ENCODE measurements around the gene SUFU.
"Not testable (repeated sequence)": the region's sequence is repeated elsewhere in the genome, so short reads cannot be mapped to it uniquely, and the experiment has no call there.

The SUFU gene

DNA sequence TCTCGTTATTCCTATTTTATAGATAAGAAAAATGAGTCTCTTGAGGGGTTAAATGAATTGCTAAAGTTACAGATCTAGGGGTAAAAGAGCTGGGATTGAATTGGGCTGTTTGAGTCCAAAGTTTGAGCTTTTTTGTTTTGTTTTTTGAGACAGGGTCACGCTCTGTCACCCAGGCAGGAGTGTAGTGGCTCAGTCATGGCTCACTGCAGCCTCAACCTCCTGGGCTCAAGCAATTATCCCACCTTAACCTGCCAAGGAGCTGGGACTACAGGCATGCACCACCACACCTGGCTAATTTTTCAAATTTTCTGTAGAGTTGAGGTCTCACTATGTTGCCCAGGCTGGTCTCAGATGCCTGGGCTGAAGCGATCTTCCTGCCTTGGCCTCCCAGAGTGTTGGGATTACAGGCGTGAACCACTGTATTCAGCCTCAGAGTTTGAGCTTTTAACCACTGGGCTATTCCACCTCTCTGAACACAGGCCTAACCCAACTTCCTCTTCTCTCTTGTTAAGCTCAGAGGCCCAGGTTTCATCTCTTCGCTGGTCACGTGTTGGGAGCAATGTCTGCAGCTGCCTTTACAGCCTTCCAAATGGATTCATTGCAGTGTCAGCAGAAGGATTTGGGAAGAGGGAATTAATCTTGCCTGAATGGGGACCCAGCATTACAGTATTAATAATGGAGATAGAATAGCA is 8.0 kb downstream of the SUFU start:
- FAIRE-seq, result no peak
- DNase-seq (ENCODE audit: low spot score), result no peak

DNA sequence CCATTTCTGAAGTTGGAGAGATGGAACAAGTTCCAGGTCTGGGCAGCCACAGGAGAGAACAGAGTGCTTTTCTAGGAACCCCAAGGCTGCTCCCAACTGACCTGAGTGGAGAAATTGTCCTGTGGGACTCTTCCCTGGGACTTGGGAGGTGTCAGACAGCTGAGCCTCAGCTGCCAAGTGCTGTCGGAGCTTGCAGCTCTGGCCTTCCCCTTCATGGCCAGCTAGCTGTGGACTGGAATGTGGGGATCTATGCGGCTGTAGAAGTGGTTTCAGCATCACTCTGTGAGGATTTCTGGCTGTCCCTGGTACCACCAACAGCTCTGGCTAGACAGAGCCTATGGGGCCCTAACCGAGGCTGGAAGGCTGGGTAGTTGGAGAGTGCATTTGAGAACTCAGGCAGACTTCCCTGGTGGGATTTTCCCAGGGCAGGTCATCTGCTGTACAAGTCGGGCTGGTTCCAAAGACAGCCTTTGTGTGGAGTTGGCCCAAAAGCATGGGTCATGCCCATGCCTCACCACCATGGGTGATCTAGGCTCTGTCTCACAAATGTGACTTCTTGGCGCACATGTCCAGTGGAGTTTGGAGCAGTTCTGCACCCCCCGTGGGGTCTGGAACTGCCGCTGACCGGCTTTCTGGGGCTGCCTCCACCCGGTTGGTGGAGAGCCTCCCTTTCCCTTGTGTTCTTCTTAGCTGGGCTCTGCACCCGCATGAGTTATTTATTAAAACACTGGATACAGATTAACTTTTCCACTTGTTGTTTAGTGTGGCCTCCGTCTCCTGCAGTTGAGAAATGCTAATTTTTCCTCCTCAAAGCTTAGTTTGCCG is 10.9 kb downstream of the SUFU start:
- no peak for DNase-seq (ENCODE audit: low spot score)
- FAIRE-seq, result no peak

DNA sequence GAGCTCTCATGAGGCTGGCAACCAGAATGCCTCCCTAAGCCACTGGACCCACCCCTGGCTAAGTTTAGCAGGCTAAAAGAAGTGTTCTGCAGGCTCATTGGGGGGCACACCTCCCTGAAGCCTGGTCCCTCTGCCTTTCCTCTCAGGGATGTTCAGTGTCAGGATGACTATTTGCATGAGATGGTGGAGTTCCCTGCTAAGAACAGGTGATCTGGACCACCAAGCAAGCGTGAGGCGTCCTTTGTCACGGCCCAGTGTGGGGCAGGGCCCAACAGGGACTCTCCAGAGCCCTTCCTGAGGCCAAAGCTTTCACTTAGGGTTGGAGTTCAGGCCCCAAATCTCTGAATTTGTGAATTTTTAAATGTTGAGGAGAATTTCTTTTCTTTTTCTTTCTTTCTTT is 12.0 kb downstream of the SUFU start:
- DNase-seq (ENCODE audit: low spot score) (no peak), FAIRE-seq (no peak)

DNA sequence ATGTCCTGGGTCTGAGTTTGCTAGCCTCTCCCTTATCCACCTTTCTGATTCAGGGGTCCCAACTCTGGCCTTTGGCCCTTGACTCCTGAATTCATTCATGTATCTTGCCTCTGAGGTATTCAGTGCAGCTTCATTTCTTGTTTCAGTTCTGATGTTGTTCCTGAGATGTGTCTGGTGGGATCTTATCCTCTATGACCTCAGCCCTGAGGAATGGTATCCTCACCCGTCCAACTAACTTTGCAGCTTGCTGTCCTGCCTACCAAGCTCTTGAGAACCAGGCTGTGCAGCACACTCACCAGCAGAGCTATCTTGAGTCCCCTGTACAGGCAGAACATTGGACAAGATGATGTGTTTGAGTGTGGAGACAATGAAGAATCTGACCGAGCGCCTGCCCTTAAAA is 13.8 kb downstream of the SUFU start:
- no peak for DNase-seq (ENCODE audit: low spot score)
- FAIRE-seq, result no peak

DNA sequence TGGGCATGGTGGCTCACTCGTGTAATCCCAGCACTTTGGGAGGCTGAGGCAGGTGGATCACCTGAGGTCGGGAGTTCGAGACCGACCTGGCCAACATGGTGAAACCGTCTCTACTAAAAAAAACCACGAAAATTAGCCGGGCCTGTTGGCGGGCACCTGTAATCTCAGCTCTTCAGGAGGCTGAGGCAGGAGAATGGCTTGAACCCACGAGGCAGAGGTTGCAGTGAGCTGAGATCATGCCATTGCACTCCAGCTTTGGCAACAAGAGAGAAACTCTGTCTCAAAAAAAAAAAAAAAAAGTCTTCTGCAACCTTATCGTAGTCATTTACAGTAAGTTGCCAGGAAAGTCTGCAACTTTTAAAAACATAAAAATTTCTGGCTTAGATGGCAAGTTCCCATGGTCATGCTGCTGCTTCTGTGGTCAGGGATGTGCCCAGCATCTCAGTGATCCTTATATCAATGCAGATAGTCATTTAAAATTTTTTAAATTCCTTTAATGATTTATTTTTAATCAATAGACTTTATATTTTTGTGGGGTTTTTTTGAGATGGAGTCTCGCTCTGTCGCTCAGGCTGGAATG is 15.6 kb downstream of the SUFU start:
- FAIRE-seq (no peak), DNase-seq (ENCODE audit: low spot score) (no peak)

DNA sequence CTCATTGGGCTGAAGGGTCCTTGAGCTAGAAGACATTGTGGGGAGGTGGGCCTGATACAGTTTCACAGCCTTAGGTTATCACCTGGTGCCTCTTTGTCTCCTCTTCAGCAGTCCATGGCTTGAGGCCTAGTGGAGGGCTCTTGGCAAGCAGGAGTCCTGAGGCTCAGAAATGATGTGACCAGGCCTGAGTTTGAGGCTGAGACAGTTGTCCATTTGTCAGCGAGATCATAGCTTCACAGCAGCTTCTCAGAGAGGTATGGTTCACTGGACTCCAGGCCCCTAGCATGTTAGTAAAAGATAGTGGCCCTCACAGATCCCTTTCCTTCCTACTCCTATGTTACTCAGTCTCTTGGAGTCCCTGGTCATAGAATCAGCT is 19.1 kb downstream of the SUFU start:
- FAIRE-seq (no peak), DNase-seq (ENCODE audit: low spot score) (no peak)

DNA sequence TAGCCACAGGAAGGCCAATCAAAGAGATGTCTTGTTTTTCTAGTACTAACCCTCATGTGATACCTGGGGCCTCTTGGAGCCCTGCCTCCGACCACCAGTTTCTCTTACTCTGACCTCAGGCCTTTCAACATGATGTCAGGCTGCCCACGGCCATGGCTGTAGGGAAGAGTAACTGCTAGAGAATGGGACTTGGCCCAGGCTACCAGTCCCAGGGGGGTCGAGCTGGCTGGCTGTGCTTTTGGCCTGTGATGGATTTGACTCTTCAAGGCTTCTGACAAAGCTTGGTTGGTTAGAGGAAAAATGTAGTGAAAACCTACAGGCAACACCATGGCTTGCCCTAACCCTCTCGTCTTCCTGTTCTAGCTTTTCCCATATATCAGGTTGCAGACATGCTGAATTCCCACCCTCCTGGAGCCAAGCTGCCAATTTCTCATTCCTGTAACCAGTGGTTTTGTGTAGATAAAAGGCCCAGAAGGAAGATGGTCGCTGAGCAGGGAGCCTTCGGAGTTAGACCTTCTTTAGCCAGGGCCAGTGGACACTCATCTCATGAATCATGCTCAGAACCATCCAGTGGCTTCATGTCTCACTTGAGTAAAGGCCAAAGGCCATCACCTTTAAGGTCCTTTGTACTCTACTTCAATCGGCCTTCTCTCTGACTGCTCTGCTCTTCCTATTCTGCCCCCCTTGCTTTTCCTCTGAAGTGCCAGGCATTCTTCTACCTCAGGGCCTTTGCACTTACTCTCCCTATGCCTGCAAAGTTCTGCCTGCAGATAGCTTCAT is 19.7 kb downstream of the SUFU start:
- DNase-seq (ENCODE audit: low spot score) (peak; percentile 69), FAIRE-seq (peak; percentile 58)

DNA sequence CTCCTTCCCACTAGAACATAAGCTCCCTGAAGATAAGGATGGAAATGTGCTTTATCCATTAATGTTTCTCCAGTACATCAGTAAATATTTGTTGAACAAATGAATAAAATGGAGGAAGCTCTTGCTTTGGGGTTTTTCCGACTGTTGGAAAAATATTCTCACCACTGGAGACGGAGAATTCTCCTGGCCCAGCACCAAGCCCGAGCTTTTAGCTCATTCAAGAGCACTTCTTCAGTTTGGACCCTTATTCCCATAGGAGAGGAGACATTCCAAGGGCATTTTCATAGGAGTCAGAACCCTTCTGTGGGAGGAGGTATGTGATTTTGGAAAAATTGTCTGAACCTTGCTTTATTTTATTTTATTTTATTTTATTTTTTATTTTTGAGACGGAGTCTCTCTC is 21.0 kb downstream of the SUFU start:
- no peak for DNase-seq (ENCODE audit: low spot score)
- no peak for FAIRE-seq

DNA sequence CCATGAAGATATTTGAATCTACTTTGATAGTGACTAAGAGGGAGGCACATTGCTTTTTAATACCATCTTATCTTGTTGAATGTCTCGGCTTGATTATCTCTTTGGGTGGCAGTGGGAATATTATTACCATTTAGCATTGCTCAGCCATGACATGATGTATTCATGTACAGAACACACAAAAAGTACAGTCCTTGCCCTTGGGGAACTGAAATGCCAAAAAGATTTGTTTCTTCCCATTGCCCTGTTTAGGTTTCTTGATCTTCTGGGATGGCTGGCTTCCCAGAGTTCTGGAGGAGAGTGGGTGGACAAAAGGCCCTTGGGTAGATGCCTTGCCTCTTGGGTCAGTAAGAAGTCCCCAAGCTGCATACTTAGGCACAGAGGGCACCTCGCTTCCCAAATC is 23.8 kb downstream of the SUFU start:
- no peak for DNase-seq (ENCODE audit: low spot score)
- no peak for FAIRE-seq

DNA sequence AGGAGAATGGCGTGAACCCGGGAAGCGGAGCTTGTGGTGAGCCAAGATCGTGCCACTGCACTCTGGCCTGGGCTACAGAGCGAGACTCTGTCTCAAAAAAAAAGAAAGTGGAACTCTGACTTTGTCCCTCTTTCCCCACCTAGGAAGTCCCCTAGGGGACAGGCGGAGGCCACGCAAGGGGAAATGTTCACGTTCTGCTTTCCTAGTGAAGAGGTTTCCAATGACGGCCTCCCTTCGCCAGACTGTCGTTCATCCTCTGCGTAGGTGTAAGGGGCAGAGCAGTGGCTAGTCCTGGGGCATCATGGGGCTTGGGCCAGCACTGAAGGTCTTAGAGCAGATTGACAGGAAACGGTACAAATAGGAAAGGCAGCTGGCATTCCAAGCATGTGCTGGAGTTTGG is 30.6 kb downstream of the SUFU start:
- no peak for DNase-seq (ENCODE audit: low spot score)
- no peak for FAIRE-seq

DNA sequence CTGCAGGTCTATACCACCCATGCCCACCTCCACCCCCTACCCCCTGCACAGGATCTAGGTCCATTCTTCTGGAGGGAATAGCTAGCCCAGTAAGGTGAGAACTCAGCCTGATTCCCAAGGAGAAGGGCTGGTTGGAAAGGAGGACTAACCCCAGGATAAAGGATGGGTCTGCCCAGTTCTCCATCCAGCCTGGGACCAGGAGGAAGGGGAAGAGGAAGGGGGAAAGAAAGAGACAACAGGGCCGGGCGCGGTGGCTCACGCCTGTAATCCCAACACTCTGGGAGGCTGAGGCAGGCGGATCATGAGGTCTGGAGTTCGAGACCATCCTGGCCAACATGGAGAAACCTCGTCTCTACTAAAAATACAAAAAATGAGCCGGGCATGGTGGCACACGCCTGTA is 31.2 kb downstream of the SUFU start:
- FAIRE-seq, result not testable (repeated sequence)

DNA sequence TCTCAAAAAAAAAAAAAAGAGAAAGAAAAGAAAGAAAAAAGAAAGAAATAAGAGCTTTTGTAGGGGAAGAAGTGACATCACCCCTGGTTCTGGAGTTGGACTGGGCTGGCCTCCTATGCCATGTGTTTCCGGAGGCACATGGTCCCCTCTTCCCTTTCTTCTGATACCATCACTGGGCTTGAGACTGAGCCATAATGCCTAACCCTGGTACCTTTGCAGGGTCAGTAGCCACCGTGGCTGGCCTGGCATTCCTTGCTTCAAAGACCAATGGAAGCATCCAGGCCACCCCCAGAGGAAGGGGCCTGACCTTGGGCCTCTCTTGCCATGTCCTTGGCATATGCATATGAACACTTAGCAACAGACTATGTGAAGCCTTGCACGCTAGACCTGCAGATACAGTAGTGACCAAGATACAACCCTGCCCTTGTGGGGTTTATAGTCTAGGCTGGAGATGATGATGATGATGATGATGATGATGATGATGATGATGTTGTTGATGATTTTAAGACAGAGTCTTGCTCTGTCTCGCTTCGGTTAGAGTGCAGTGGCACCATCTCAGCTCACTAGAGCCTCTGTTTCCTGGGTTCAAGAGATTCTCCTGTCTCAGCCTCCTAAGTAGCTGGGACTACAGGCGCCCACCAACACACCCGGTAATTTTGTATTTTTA is 31.8 kb downstream of the SUFU start:
- FAIRE-seq, result no peak

More for the DNA sequence above, 31.2 kb downstream of the SUFU start:
- DNase-seq (ENCODE audit: low spot score), result not testable (repeated sequence)

DNA sequence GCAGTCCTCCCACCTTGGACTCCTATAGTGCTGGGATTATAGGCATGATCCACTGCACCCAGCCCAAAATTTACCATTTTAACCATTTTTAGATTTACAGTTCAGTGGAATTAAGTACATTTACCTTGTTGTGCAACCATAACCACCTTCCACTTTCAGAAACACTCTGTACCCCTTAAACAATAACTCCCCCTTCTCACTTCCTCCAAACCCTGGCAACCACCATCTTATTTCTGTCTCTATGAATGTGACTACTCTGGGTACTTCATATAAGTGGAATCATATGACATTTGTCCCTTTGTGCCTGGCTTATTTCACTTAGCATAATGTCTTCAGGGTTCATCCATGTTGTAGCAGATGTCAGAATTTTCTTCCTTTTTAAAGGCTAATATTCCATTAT is 33.6 kb downstream of the SUFU start:
- no peak for FAIRE-seq
- DNase-seq (ENCODE audit: low spot score), result no peak

More for the DNA sequence above, 31.8 kb downstream of the SUFU start:
- no peak for DNase-seq (ENCODE audit: low spot score)

DNA sequence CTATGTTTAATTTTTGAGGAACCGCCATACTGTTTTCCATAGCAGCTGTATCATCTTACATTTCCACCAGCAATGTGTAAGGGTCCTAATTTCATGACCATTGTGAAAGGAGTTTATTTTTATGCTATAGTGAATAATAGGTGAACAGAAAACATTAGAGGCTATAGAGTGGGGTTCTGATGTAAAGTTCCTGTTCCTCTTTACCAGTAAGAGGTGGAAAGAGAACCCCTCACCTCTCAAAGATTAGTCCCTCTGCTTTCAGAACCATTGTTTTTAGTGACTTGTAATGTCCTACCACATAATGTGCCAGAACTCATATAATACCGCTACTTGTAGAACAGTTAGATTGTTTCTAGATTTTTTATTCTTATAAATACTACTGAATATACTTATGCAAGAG is 34.2 kb downstream of the SUFU start:
- no peak for FAIRE-seq
- DNase-seq (ENCODE audit: low spot score), result no peak

DNA sequence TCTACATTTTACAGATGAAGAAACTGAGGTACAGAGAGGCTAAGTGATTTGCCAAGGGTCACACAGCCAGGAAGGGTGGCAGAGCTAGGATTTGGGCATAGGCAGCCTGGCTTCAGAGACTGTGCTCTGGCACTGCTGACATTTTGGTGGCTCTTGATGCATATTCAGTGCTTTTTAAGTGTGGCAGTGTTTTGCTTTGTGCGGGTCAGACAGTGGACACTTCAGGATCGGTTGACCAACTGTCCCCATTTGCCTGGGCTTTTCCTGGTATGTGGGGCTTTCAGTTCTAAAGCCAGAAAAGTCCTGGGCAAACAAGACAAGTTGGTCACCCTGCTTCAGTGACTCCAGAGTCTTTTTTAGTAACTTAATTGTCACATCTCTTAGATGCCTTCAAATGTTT is 35.0 kb downstream of the SUFU start:
- no peak for DNase-seq (ENCODE audit: low spot score)
- FAIRE-seq, result no peak

DNA sequence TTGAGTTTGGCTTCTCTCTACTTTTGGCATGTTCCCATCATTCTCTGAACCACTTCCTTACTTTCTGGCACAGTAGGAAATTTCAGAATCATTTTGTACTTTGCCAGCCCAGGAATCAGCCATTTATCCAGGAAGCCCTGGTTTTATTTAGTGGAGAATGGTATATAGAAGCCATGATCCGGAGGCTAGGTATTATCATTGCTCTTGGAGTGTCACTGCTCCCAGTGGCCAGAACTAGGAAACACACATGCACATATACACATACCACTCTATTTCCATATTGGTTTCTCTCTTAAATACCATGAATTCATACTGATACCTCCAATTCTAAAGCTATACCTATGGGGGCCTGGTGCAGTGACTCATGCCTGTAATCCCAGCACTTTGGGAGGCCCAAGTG is 36.3 kb downstream of the SUFU start:
- FAIRE-seq, result no peak
- DNase-seq (ENCODE audit: low spot score), result peak; percentile 21

DNA sequence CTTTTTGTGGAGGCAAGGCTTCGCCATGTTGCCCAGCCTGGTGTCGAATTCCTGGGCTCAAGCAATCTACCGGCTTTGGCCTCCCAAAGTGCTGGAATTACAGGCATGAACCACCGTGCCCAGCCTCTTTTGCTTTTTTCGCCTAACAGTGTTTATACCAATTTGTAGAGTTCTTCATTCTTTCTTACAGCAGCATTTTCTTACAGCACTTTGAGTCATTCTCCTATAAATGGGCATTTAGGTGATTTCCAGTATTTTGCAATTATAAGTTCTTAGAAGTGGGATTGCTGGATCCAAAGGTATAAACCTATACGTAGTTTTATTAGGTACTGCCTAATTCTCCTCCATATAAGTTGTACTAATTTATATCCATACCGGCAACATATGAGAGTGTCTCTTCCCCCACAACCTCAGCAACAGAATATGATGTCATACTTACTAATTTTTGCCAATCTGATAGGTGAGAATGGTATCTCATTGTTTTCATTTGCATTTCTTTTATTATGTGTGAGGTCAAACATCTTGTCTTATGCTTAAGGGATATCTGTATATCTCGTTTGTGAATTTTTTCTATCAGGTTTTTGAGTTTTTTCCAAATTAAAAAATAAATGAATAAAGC is 39.1 kb downstream of the SUFU start:
- no peak for DNase-seq (ENCODE audit: low spot score)
- FAIRE-seq, result no peak

DNA sequence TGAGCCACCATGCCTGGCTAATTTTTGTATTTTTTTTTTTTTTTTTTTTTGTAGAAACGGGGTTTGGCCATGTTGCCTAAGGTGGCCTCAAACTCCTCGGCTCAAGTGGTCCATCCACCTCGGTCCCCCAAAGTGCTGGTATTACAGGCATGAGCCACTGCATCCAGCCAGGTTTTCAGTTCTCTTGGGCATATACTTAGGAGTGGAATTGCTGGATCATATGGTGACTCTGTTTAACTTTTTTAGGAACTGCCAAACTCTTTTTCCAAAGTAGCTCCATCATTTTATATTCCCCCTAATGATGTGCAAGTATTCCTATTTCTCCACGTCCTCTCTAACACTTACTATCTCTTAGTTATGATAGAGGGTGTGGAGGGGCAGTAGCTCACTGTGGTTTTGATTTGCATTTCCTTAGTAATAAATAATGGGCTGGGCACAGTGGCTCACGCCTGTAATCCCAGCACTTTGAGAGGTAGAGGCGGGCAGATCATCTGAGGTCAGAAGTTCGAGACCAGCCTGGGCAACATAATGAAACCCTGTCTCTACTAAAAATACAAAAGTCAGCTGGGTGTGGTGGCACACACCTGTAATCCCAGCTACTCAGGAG is 41.6 kb downstream of the SUFU start:
- no peak for FAIRE-seq
- no peak for DNase-seq (ENCODE audit: low spot score)

DNA sequence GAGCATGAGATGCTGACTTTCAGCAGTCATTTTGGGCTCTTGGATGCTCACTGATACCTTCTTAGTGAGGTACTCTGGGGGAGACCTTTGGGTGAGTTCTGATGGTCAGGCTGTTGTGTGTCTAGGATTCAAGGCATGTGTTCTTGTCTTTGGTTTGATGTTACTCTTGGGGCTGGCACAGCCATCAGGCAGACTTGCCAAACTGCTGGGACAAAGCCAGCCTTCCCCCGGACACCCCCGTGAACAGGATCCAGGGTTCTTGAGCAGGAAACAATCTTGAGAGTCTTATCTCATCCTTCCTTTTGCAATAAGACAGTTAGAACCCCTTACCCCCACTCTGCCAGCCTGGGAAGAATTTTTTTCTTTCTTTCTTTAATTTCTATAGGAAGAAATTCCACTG is 42.2 kb downstream of the SUFU start:
- DNase-seq (ENCODE audit: low spot score) (no peak), FAIRE-seq (no peak)

DNA sequence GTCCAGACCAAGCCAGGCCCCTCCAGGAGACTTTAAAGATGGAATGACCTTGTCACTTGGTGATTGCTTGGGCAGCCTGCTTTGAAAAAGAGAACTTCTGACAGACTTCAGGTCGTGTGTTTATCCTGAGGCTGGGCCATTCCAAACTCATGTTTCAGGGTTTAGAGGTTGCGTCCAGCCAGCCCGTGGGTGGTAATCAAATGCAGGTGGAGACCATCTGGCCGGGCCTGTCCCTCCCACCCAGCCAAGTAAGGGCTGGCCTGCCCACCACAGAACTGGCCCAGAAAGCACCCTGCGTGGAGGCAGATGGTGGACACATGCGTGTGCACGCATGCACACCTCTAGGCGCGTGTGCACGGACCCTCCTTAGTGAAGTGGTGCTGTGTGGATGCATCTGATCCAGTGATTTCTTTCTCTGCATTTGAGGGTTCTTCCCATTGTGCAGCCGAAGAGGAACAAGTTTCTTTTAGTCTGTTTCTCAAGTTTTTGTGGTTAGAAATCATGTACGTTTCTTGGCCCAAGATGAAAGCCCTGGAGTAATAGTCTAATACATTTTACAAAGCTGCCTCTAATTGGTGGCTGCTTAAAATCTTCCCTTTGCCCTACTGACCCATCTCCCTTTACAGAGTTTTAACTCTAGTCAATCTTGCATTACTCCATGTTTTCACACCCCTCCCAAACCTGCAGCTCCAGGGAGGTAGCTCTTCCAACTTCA is 43.0 kb downstream of the SUFU start:
- DNase-seq (ENCODE audit: low spot score) (no peak), FAIRE-seq (no peak)

Data from RCC 7860 (cell line).